Stomach smooth muscle (tissue), 2 donors: ENCODE data around the gene FKBP1B.

ENCODE experiments used
- H3K27ac ChIP-seq: one replicate; pipeline ENCODE4 v1.7.0; 2013; ENCODE audit warnings: mild to moderate bottlenecking, low read length, inconsistent platforms
- H3K27me3 ChIP-seq, 2 donors: one replicate each; pipeline ENCODE4 v1.7.0; 2013; ENCODE audit warnings: low read length in 2 of 2; ENCODE audit not compliant: insufficient read depth in 2 of 2, control insufficient read depth in 1 of 2
- H3K36me3 ChIP-seq, 2 donors: one replicate each; pipeline ENCODE4 v1.7.0; 2013; ENCODE audit warnings: low read length in 2 of 2; ENCODE audit not compliant: control insufficient read depth in 2 of 2, insufficient read depth in 2 of 2
- H3K4me1 ChIP-seq: one replicate; pipeline ENCODE4 v1.7.0; 2013; ENCODE audit warnings: low read length; ENCODE audit not compliant: control insufficient read depth, insufficient read depth
- H3K4me3 ChIP-seq, 2 donors: one replicate each; pipeline ENCODE4 v1.7.0; 2013; ENCODE audit warnings: low read length in 2 of 2
- H3K9ac ChIP-seq, 2 donors: one replicate each; pipeline ENCODE4 v1.7.0; 2013; ENCODE audit warnings: low read length in 2 of 2, mild to moderate bottlenecking in 1 of 2
- H3K9me3 ChIP-seq, 2 donors: one replicate each; pipeline ENCODE4 v1.7.0; 2013; ENCODE audit warnings: low read length in 2 of 2; ENCODE audit not compliant: control insufficient read depth in 2 of 2
- donor health status: healthy.
- donor health status: Pancreatic carcinoma.

Gene FKBP1B

DNA sequence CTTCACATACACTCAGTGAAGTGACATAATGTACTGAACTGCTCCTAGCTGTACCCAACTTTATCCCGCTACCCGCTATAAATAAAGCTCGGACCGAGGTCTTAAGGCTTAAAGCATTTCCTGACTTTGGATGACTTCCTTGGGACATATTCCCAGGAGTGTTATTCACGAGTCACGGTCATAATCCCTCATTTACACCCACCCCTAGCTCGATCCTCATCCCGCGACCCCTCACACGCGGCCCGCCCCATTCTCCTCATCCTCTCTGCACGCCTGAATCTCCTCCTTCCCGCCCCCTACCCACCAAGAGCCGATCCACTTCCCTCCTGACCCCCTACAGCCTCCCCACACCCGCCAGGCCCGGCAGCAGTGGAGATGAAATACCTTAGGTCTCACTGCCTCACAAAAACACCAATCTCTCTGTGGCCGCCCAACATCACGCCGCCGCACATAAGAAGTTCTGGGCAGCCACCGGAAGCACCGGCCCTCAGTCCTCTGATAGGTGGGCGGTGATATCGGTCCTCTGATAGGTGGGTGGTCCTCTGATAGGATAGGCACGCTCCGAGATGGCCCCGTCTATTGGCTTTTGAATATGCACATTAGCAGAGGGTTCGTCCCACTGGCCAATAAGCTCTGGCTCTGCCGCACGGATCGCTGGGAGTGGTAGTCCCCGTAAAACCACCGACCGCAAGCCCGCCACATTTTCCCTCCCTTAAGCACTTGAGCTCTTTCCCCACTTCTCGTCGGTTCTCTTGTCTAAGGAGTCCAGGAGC is 2.4 kb upstream of the FKBP1B start, which contains the start of gene WDCP:
TSS of gene WDCP (minus strand) at position 462 of the 773 bp plus-strand sequence. CDS start 7,897 bp downstream, outside the sequence.
- H3K4me3 ChIP-seq = peak within 1 kb of the TSS; percentile 91 to 98
- H3K27me3 ChIP-seq = peaks cover 0 to 7% of the 10 kb centered on the region in 2 donors
- H3K4me1 ChIP-seq = peaks cover 19% of the 10 kb centered on the region
- no peaks in the 10 kb centered on the region for H3K36me3 ChIP-seq
- H3K27ac ChIP-seq = peak within 1 kb of the TSS; percentile 55
- H3K9ac ChIP-seq = peak within 1 kb of the TSS; percentile 84 to 94
- no peaks in the 10 kb centered on the region for H3K9me3 ChIP-seq

DNA sequence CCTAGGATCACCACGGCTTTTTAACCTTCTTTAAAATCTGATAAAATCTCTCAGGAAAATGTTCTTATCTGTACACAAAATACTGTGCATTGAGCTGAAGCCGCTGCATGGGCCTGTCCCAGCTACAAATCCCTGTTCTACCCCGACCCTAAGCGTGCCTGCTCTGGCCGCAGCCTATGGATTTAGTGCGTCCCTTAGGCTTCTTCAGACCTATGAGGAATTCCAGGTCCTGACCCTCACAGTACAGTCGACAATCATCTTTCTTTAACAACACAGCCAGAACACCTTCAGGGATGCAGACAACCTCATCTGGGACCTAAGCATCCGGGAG is 1.9 kb upstream of the FKBP1B start:
- H3K4me3 ChIP-seq = peak overlapping the region; percentile 91 to 98
- peak overlapping the region in 1 of 2 donors; percentile 36 for H3K9ac ChIP-seq
- H3K27ac ChIP-seq = no peak overlapping the region
- peaks cover 19% of the 10 kb centered on the region for H3K4me1 ChIP-seq
- H3K36me3 ChIP-seq = no peaks in the 10 kb centered on the region
- no peaks in the 10 kb centered on the region for H3K9me3 ChIP-seq
- H3K27me3 ChIP-seq = peaks cover 0 to 7% of the 10 kb centered on the region in 2 donors

DNA sequence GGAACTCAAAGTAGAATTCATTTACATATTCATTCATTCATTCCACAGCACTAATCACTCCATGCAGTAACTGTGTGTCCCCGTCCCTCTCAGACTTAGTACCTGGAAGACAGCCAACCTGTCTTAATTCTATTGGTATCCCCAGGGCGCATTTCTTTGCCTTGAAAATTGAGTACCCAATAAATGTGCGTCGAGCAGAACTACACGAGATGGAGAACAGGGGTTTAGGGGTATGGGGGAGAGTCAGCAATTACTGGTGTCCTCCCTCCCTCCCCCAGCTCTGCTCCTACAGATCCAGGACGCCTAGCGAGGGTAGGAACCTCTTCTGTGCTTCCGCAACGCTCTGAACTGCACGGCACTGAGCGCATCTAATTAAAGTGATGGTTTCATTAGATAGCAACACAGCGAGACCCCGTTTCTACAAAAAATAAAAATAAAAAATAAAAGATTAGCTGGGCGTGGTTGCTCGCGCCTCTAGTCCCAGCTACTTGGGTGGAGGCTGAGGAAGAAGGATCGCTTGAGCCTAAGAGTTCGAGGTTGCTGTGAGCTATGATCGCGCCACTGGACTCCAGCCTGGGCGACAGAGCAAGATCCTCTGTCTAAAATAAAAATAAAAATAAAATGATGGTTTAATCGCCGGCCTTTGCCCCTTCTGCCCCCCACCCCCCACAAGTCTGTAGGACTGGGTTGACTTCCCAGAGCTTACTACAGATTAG is 614 bp upstream of the FKBP1B start:
- H3K27ac ChIP-seq = no peak overlapping the region

DNA sequence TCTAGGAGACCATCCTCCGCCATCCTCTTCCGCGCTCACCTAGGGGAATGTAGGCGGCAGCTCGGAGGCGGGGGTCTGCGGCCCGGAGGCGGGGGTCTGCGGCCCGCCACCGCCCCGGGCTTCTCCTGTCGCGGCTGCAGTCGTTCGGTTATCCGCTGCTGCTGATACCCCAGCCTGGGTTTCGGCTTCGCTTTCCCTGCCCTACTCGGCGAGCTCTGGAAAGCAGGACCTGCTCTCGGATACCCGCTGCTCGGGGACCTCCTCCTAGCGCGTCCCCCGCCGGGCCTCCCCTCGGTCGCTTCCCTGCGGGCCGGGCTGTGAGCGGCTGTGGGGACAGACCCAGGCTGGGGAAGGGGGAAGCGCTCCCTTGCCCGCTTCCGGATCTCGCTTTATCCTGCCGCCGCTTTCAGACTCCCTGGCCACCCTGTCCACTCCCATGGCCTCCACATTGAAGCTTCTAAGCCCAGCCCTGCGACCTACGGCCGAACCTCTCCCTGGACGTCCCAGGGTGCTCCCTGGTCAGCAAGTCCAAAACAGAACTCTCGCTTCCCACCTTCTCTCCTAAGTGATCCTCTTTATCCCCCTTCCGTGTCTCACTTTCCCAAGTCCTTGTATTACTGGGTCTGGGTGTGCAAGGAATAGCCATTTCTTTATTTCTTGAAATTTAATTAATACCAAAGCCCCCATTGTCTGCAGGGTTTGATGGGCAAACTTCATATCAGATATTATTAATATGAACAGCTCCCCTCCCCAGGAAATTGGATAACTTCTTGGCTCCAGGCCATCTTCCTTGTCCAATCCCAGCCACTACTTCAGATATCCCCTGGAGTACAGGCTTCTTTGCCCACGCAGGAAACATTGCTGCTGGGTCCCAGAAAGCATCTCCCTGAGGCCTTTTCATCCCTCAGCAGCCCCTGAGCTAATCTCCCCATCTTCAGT is 769 bp downstream of the FKBP1B start:
- no peaks in the 10 kb centered on the region for H3K36me3 ChIP-seq
- peaks cover 0 to 7% of the 10 kb centered on the region in 2 donors for H3K27me3 ChIP-seq
- no peaks in the 10 kb centered on the region for H3K9me3 ChIP-seq
- H3K9ac ChIP-seq = peak overlapping the region; percentile 42 to 51
- H3K4me3 ChIP-seq = peak overlapping the region; percentile 59 to 71
- H3K27ac ChIP-seq = no peak overlapping the region
- peaks cover 19% of the 10 kb centered on the region for H3K4me1 ChIP-seq

More for the DNA sequence above, 614 bp upstream of the FKBP1B start:
- H3K4me1 ChIP-seq = peaks cover 19% of the 10 kb centered on the region
- H3K4me3 ChIP-seq = peak overlapping the region; percentile 59 to 71
- no peaks in the 10 kb centered on the region for H3K9me3 ChIP-seq
- no peaks in the 10 kb centered on the region for H3K36me3 ChIP-seq
- H3K9ac ChIP-seq = no peak overlapping the region
- H3K27me3 ChIP-seq = peaks cover 0 to 7% of the 10 kb centered on the region in 2 donors

DNA sequence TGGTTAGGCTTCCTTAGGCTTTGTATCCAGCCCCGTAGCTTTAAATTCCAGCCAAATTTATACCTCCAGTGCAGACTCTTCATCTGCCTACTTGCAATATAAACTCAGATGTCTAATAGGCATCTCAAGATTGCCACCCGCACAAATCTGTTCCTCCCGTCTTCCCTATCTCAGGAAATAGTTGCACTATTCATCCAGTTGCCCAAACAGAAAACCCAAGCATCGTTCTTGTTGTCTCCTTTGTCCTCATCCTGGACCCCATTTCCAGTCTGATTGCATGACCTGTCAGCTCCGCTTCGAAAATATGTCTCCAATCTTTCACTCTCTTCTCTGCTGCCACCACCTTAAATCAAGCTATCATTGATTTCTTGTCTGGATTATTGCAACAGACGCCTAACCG is 2.3 kb downstream of the FKBP1B start:
- H3K27me3 ChIP-seq = peaks cover 0 to 7% of the 10 kb centered on the region in 2 donors
- no peak overlapping the region for H3K9ac ChIP-seq
- no peak overlapping the region for H3K4me3 ChIP-seq
- no peaks in the 10 kb centered on the region for H3K36me3 ChIP-seq
- H3K4me1 ChIP-seq = peaks cover 14% of the 10 kb centered on the region
- H3K27ac ChIP-seq = no peak overlapping the region
- H3K9me3 ChIP-seq = no peaks in the 10 kb centered on the region

DNA sequence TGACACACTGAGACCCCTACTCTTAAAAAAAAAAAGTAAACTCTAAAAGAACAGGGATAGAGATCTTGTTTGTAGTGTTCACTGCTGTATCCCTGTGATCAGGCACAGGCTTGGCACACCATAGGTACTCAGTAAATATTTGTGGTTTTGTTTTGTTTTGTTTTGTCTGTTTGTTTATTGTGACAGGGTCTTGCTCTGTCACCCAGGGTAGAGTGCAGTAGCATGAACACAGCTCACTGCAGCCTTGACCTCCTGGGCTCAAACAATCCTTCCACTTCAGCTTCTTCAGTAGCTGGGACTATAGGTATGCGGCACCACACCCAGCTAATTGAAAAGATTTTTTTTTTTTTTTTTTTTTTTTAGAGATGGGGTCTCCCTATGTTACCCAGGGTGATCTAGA is 3.4 kb downstream of the FKBP1B start:
- Histone ChIP-seq H3K36me3 (no peaks in the 10 kb centered on the region), H3K4me1 (peaks cover 14% of the 10 kb centered on the region), H3K9me3 (no peaks in the 10 kb centered on the region), H3K27me3 (peaks cover 0 to 7% of the 10 kb centered on the region in 2 donors), H3K27ac (no peak overlapping the region), H3K4me3 (no peak overlapping the region), H3K9ac (no peak overlapping the region)

DNA sequence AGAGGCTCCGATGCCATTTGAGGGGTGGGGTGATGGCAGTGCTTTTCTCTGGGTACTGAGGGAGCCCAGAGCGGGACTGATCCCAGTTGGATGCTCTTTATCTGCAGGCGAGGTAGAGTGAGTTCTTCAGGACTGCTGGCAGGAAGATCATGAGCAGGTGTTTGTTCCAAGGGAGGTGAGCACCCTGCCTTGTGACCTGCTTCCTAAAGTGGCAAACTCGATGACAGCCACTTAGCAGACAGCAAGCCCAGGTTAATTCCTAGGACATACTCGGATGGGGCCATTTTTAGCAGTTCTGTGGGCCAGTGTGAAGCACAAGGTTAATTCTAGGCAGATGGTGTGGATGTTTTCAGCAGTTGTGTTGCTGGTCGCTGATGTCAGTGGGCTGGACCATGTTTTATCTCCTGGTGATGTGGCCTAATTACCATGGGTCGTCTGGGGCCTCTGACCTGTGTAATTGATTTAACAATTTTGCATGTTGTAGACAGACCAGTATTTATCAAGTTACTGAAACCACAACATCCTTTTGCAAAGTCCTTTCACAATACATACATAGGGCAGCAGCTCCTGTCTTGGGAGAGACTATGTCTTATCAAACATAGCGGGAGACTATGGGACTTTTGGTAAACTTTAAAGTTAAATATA is 4.9 kb downstream of the FKBP1B start:
- no peak overlapping the region for H3K4me3 ChIP-seq
- no peak overlapping the region for H3K9ac ChIP-seq
- no peaks in the 10 kb centered on the region for H3K36me3 ChIP-seq
- peaks cover 0 to under 1% of the 10 kb centered on the region in 2 donors for H3K27me3 ChIP-seq
- no peaks in the 10 kb centered on the region for H3K9me3 ChIP-seq
- H3K27ac ChIP-seq = no peak overlapping the region
- H3K4me1 ChIP-seq = peaks cover 8% of the 10 kb centered on the region

DNA sequence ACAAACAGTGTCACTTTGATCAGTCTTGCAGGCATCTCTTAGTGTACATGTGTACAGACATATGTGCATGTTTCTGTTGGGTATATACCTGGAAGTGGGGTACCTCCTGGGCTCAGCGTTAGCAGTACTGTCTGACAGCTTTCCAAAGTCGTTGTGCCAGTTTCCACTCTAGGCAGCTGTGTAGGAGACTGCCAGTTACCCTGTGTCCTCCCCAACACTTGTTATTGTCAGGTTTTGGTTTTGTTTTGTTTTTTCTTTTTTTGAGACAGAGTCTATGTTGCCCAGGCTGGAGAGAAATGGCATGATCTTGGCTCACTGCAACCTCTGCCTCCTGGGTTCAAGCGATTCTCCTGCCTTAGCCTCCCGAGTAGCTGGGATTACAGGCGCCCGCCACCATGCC is 6.2 kb downstream of the FKBP1B start:
- H3K9ac ChIP-seq = no peak overlapping the region
- H3K27me3 ChIP-seq = no peaks in the 10 kb centered on the region
- no peaks in the 10 kb centered on the region for H3K36me3 ChIP-seq
- no peak overlapping the region for H3K4me3 ChIP-seq
- no peak overlapping the region for H3K27ac ChIP-seq
- H3K4me1 ChIP-seq = no peaks in the 10 kb centered on the region
- H3K9me3 ChIP-seq = no peaks in the 10 kb centered on the region

DNA sequence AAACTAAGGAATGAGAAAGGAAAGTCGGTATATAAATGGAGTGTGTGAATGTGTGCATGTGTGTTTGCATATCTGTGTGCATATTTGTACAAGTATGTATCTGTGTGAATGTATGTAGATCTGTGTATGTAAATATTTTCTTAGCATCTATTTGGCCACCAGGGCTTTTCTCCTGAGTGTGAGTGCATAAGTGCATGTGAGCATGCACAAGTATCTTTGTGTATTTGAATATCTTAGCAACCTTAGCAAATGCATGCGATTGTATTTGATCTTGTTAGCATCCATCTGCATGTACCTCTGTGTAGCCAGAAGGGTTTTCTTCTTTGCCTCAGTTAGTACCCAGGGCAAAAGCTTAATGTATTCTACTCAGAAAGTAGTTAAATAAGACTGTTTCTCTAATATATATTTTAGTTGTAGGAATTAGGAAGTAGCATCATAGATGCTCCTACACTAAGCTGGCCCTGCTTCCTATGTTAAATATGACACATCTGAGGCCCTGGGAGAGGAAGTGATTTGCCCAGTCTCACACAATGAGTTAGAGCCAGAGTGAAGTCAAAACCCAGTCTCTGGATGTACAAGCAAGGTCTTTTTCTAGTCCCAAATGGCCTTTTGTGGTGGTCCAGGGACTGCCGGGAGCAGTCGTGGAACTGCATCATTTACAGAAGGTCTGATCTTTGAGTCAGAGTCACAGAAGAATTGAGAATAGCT is 9.2 kb downstream of the FKBP1B start:
- H3K27me3 ChIP-seq = no peaks in the 10 kb centered on the region
- H3K27ac ChIP-seq = no peak overlapping the region

More for the DNA sequence above, 9.2 kb downstream of the FKBP1B start:
- H3K4me3 ChIP-seq = no peak overlapping the region
- H3K9me3 ChIP-seq = no peaks in the 10 kb centered on the region
- no peak overlapping the region for H3K9ac ChIP-seq
- H3K4me1 ChIP-seq = no peaks in the 10 kb centered on the region
- H3K36me3 ChIP-seq = no peaks in the 10 kb centered on the region
